ENCODE measurements around the gene LNPEP. TPM values are rescaled to one million over a fixed set of nuclear protein-coding genes. Genes with fewer than 3 reads are reported as not detected.

Gene LNPEP
- total and polyA plus RNA-seq, 2 of the 13 experiments (the other 11 are each of a cell fraction or from before 2014, with no cell fraction given), result 8.0 to 16.9 TPM

DNA sequence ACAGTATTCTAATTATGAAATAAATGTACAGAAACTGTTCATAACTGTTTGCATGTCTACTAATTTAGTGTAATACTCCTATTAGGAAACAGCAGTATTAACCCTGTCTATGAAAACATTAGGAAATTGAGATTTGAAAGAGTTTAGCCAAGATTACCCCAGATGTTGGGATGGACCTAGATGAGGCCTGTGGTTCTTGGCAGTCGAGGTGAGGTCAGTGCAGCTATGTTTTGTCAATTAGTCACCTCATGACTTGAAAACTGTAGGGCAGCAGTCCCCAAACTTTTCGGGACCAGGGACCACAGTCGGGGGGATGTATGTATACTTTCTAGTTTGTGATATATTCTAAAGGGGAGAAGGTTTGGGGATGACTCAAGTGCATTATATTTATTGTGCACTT lies 4.7 kb downstream of the LNPEP start:
- Histone ChIP-seq H3K9ac (ENCODE audit: insufficient read depth, low read depth, low read length) (no peak overlapping the region), H3K79me2 (ENCODE audit: insufficient read depth, low read length) (peaks cover 47% of the 10 kb centered on the region), H3K4me3 (replicated peaks in 1 of 3; ENCODE audit: insufficient read depth in 1 of 3, low read depth in 2 of 3, low read length in 3 of 3) (no peak overlapping the region), H2AFZ (ENCODE audit: low read length) (no peak overlapping the region), H3K4me2 (ENCODE audit: low read depth, low read length) (no peak overlapping the region), H3K36me3 (replicated peaks in 1 of 2; ENCODE audit: control insufficient read depth in 1 of 2, insufficient read depth in 2 of 2, low read length in 2 of 2) (no peaks in the 10 kb centered on the region), H3K27me3 (ENCODE audit: control insufficient read depth in 1 of 2, insufficient read depth in 2 of 2, low read length in 2 of 2) (no peaks in the 10 kb centered on the region), H4K20me1 (ENCODE audit: insufficient read depth, low read length) (no peaks in the 10 kb centered on the region), H3K27ac (ENCODE audit: extremely low read length, insufficient read depth, low read length) (no peak overlapping the region), H3K9me3 (ENCODE audit: low read length) (no peaks in the 10 kb centered on the region), H3K4me1 (ENCODE audit: insufficient read depth, low read length) (peaks cover 20% of the 10 kb centered on the region)
- intact Hi-C loops (cut with micrococcal nuclease; ENCODE audit: unreplicated experiment), result no loop called here
- DNase-seq (ENCODE audit: low spot score) (no peak), ATAC-seq (no peak), FAIRE-seq (no peak)
- no TSS peak for BruUV-seq (replicated peaks)
- ChIA-PET CTCF (ENCODE audit: low intra/inter-chr PET ratio, low total read pairs) (no interaction called here), POLR2A (no interaction called here)
- WGBS (ENCODE audit: low lambda C conversion rate), result 92% methylated on average over 3 of the region's 3 CpGs
- in situ Hi-C loops (cut with HindIII; ENCODE audit: extremely low pct_ligation_motif_present, low pct_unique_long_range_greater_than_20kb), result no loop called here
- TF ChIP-seq ZKSCAN5 (CRISPR knock-in tag; IDR thresholded peaks at IDR 0.05), result no peak
- TF ChIP-seq XBP1 (CRISPR knock-in tag; IDR thresholded peaks at IDR 0.05), result no peak
- no peak for TF ChIP-seq PHF20 (CRISPR knock-in tag; IDR thresholded peaks at IDR 0.05)
- TF ChIP-seq, protein P1, sequence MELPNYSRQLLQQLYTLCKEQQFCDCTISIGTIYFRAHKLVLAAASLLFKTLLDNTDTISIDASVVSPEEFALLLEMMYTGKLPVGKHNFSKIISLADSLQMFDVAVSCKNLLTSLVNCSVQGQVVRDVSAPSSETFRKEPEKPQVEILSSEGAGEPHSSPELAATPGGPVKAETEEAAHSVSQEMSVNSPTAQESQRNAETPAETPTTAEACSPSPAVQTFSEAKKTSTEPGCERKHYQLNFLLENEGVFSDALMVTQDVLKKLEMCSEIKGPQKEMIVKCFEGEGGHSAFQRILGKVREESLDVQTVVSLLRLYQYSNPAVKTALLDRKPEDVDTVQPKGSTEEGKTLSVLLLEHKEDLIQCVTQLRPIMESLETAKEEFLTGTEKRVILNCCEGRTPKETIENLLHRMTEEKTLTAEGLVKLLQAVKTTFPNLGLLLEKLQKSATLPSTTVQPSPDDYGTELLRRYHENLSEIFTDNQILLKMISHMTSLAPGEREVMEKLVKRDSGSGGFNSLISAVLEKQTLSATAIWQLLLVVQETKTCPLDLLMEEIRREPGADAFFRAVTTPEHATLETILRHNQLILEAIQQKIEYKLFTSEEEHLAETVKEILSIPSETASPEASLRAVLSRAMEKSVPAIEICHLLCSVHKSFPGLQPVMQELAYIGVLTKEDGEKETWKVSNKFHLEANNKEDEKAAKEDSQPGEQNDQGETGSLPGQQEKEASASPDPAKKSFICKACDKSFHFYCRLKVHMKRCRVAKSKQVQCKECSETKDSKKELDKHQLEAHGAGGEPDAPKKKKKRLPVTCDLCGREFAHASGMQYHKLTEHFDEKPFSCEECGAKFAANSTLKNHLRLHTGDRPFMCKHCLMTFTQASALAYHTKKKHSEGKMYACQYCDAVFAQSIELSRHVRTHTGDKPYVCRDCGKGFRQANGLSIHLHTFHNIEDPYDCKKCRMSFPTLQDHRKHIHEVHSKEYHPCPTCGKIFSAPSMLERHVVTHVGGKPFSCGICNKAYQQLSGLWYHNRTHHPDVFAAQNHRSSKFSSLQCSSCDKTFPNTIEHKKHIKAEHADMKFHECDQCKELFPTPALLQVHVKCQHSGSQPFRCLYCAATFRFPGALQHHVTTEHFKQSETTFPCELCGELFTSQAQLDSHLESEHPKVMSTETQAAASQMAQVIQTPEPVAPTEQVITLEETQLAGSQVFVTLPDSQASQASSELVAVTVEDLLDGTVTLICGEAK (IDR thresholded peaks at IDR 0.05), result no peak
- TF ChIP-seq, protein P1 (CRISPR knock-in tag; IDR thresholded peaks at IDR 0.05), result no peak
- no peak for TF ChIP-seq PCBP2 (optimal IDR thresholded peaks at IDR 0.05; ENCODE audit: low read depth, low read length, poor library complexity, severe bottlenecking)
- TF ChIP-seq GABPB1 (CRISPR knock-in tag; IDR thresholded peaks at IDR 0.05), result no peak
- no peak for TF ChIP-seq ZNF460 (CRISPR knock-in tag; IDR thresholded peaks at IDR 0.05; ENCODE audit: borderline replicate concordance)
- no peak for TF ChIP-seq ZNF850 (CRISPR knock-in tag; conservative IDR thresholded peaks at IDR 0.05)
- no peak for TF ChIP-seq ZNF510 (CRISPR knock-in tag; IDR thresholded peaks at IDR 0.05; ENCODE audit: low read depth)

Measured in HepG2 (cell line).